ENCODE measurements around the gene HRH4.

HRH4 gene

GRCh38 chr18:24482821-24483220 lies 22.4 kb downstream of the HRH4 start:
- ATAC-seq = no peak
- TF ChIP-seq TOX (CRISPR knock-in tag; IDR thresholded peaks at IDR 0.05; ENCODE audit: borderline replicate concordance) = no peak

GRCh38 chr18:24485681-24486080 lies 25.2 kb downstream of the HRH4 start:
- ATAC-seq = no peak
- TF ChIP-seq TSHZ2 (CRISPR knock-in tag; IDR thresholded peaks at IDR 0.05) (no peak), SNAI2 (CRISPR knock-in tag; IDR thresholded peaks at IDR 0.05) (no peak), PPARA (CRISPR knock-in tag; IDR thresholded peaks at IDR 0.05; ENCODE audit: borderline replicate concordance) (no peak), RARB (CRISPR knock-in tag; IDR thresholded peaks at IDR 0.05) (no peak), GLIS3 (CRISPR knock-in tag; IDR thresholded peaks at IDR 0.05) (no peak), ZNF565 (CRISPR knock-in tag; conservative IDR thresholded peaks at IDR 0.05; ENCODE audit: low read depth) (no peak), OSR1 (CRISPR knock-in tag; IDR thresholded peaks at IDR 0.05) (no peak), TCF4 (CRISPR knock-in tag; IDR thresholded peaks at IDR 0.05; ENCODE audit: borderline replicate concordance) (no peak)

- ATAC-seq = no peak
- TF ChIP-seq SNAI2 (CRISPR knock-in tag; IDR thresholded peaks at IDR 0.05) = no peak
- no peak for TF ChIP-seq BACH2 (CRISPR knock-in tag; IDR thresholded peaks at IDR 0.05; ENCODE audit: borderline replicate concordance)
- no peak for TF ChIP-seq ISL1 (CRISPR knock-in tag; IDR thresholded peaks at IDR 0.05)
- TF ChIP-seq RARB (CRISPR knock-in tag; IDR thresholded peaks at IDR 0.05) = no peak
- no peak for TF ChIP-seq PATZ1 (CRISPR knock-in tag; IDR thresholded peaks at IDR 0.05; ENCODE audit: borderline replicate concordance)
- TF ChIP-seq ZFP30 (CRISPR knock-in tag; IDR thresholded peaks at IDR 0.05) = no peak
- TF ChIP-seq PPARA (CRISPR knock-in tag; IDR thresholded peaks at IDR 0.05; ENCODE audit: borderline replicate concordance) = no peak
- no peak for TF ChIP-seq ZNF8 (CRISPR knock-in tag; IDR thresholded peaks at IDR 0.05)
- TF ChIP-seq OSR1 (CRISPR knock-in tag; IDR thresholded peaks at IDR 0.05) = no peak
- no peak for TF ChIP-seq TCF4 (CRISPR knock-in tag; IDR thresholded peaks at IDR 0.05; ENCODE audit: borderline replicate concordance)
These were observed 26.2 kb downstream of the HRH4 start for GRCh38 chr18:24486684-24487083.

GRCh38 chr18:24488824-24489493 lies 28.5 kb downstream of the HRH4 start:
- ATAC-seq = peak; percentile 58
- TF ChIP-seq ZFP30 (CRISPR knock-in tag; IDR thresholded peaks at IDR 0.05) (no peak), ZC3H10 (CRISPR knock-in tag; IDR thresholded peaks at IDR 0.05) (no peak)

GRCh38 chr18:24490539-24490938 lies 30.1 kb downstream of the HRH4 start:
- TF ChIP-seq SNAI2 (CRISPR knock-in tag; IDR thresholded peaks at IDR 0.05) (no peak), PPARA (CRISPR knock-in tag; IDR thresholded peaks at IDR 0.05; ENCODE audit: borderline replicate concordance) (no peak), ZFP3 (CRISPR knock-in tag; IDR thresholded peaks at IDR 0.05) (no peak), CSRNP3 (CRISPR knock-in tag; IDR thresholded peaks at IDR 0.05) (no peak), CSDC2 (CRISPR knock-in tag; IDR thresholded peaks at IDR 0.05) (no peak)
- ATAC-seq = no peak

Data from SK-N-SH treated with all-trans-retinoic acid at 6 μM for 48 hours (cell line).